ENCODE data around the gene TRIP13.
"Not testable (repeated sequence)": the region's sequence is repeated elsewhere in the genome, so short reads cannot be mapped to it uniquely, and the experiment has no call there.

Gene TRIP13

GRCh38 chr5:939368-939767, 46.7 kb downstream of the TRIP13 start:
- FAIRE-seq: no peak

DNA sequence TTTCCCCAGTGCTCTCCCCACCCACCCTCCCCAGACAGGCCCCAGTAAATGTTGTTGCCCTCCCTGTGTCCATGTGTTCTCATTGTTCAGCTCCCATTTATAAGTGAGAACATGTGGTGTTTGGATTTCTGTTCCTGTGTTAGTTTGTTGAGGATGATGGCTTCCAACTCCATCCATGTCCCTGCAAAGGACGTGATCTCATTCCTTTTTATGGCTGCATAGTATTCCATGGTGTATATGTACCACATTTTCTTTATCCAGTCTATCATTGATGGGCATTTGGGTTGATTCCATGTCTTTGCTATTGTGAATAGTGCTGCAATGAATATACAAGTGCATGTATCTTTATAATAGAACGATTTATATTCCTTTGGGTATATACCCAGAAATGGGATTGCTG, 48.1 kb downstream of the TRIP13 start:
- FAIRE-seq: not testable (repeated sequence)

DNA sequence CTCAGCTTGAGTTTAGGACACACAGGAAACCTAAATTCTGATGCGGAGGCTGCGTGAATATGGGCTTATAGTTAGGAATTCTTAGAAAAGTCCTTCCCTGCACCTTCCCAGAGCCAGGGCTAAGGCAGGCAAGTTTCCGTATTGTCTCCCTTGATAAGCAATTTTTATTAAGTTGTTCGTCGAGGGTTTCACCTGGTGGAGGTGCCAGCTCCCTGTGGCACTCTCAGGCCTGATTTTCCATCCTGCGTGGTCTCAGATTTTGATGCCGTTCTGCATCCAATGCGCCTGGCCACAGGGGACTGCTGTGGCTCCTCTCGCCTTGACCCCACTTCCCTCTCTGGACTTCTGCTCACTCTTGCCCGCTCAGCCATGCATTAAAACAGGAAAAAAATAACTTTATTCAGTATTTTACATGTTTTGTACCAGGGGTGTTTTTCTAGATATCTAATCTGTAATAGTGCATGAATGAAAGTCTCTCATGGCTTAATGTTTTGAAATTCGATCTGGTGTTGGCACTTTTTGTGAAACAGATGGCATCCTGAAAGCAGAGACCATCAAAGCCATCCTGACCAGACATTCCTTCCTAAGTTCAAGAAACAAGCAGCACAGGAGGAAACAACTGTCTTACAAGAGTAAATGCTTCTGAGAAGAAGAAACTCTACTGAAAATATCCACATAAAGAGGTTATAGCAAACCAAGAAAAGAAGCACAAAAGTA, 50.7 kb downstream of the TRIP13 start:
- FAIRE-seq: no peak

GRCh38 chr5:943918-944620, 51.4 kb downstream of the TRIP13 start:
- no peak for FAIRE-seq

DNA sequence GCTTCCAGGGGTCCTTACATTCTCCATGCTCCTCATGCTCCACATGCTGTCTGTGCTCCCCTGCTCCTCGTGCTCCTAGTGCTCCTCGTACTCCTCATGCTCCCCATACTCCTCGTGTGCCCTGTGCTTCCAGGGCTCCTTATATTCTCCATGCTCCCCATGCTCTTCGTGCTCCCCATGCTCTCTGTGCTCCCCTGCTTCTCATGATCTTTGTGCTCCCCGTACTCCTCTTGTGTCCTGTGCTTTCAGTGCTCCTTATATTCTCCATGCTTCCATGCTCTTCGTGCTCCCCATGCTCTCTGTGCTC, 51.9 kb downstream of the TRIP13 start:
- FAIRE-seq: no peak

- no peak for FAIRE-seq
These were observed 52.5 kb downstream of the TRIP13 start for GRCh38 chr5:944992-945685.

GRCh38 chr5:945691-946551, 53.2 kb downstream of the TRIP13 start:
- no peak for FAIRE-seq

DNA sequence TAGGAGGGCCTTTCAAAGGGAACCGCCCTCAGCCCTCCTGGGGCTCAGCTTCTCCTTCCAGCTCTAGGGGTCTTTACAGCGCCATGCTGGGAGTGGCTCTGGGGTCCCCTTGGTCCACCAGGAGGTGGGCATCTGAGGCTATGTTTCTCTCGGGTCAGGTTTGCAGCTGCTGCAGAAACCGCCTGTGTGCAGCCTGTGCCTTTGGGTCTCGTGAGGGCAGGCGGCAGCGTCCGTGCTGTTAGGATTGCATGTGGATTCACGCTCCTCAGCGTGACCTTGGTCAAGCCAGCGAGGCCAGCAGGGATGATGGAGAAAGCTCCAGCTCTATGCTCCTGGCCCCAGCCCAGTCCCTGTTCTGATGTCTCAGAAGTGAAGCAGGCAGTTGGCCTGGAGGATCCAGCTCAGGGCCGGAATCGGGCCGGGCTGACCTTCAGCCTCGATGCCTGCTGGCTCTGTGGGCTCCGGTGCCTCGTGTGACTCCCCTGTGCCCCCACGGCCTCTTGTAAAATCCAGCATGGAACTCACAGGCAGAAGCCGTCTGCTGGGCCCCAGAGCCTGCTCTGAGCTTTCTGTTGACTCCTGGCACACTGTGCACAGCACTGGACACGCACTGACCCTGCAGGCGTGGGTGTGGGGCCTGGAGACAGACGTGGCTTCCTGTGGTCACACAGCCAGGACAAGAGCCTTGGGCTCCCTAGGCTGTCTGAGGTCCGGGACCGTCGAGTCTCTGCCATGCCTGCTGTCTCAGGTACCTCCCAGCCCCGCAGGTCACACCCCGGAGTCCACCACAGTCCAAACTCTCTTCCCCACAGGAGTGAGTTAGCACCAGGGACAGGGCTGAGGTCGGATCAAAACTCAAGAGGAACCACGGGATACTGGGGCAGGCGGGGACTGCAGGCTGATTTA, 54.3 kb downstream of the TRIP13 start:
- FAIRE-seq: no peak

DNA sequence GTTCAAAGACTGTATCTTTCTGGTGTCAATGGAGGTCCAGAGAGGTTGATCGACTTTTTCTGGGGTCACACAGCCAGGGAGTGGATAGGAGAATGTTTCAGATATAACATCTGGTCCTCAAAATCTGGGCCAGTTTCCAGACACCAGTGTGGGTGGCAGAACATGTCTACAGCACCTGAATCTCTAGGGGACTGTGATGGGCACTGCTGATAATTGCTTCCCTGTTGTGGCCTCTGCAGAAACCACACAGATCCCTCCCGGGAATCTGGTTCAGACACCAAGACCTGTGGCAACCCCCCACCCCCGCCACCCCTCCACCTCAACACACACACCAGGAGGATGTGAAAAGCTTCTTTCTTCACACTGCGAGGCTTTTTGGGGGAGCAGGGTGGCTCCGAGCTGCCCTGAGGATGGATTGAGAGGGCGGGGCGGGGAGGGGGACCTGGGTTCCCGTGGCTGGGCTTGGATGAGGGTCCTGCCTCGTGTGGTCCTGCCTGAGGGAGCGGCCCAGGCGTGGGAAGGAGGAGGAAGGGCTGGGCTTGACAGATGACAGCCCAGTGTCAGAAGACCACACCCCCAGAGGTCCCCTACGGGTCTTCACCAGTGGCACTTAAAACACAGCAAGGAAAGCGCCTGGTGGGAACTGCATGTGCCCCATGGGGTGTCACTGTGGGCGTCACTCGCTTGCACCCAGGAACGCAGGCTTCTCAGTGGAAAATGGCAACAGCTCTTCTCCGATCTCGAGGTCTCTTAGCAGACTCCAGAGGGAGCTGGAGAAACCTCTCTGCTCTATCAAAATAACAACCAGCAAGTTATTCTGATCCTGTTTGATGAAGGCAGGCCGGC, 55.2 kb downstream of the TRIP13 start:
- no peak for FAIRE-seq

- no peak for FAIRE-seq
These were observed 56.0 kb downstream of the TRIP13 start for GRCh38 chr5:948472-949274.

DNA sequence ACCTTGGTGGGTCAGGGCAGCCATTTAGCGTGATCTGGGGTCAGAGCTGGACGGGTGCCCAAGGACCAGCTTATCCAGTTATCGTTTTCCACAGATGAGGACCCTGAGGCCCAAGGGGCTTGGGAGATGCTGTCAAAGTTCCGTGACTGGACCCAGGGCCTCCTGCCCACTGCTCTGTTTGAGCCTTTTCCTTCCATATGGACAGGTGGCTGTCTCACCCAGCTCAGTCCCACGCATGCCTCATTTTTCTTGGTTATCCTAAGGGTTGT, 56.5 kb downstream of the TRIP13 start:
- no peak for FAIRE-seq

- no peak for FAIRE-seq
These were observed 57.3 kb downstream of the TRIP13 start for GRCh38 chr5:949815-950560.

- FAIRE-seq: no peak
These were observed 59.4 kb downstream of the TRIP13 start for GRCh38 chr5:951940-952596.

DNA sequence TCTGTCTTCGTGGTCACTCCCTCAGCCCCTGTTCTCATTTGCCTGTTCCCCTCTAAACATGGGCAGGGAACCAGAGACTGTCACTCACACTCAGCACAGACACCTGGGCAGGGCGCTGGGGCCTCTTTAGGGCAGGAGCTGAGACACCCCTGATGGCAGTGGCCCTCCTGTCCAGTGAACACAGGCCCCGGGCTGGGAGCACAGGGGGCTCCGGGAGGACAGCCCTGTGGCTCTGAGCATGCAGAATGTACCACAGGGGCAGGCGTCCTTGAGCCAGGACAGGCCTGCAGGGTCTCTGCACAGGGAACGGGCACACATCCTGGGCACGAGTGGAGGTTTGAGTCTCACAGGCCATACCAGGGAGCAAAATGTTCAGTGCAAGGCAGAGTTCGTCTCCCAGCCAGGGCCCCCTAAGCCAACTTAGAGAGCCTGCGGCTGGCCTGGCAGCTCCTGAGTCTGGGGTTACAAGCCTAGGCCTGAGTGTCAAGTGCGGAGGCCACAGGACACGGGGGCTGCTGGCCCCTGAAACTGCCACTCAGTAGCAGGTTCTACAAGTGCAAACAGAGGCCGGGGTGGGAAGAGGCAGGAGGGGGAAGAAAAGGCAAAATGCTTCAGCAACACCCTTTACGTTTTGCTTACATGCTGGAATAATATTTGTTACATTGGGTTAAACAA, 60.0 kb downstream of the TRIP13 start:
- no peak for FAIRE-seq

DNA sequence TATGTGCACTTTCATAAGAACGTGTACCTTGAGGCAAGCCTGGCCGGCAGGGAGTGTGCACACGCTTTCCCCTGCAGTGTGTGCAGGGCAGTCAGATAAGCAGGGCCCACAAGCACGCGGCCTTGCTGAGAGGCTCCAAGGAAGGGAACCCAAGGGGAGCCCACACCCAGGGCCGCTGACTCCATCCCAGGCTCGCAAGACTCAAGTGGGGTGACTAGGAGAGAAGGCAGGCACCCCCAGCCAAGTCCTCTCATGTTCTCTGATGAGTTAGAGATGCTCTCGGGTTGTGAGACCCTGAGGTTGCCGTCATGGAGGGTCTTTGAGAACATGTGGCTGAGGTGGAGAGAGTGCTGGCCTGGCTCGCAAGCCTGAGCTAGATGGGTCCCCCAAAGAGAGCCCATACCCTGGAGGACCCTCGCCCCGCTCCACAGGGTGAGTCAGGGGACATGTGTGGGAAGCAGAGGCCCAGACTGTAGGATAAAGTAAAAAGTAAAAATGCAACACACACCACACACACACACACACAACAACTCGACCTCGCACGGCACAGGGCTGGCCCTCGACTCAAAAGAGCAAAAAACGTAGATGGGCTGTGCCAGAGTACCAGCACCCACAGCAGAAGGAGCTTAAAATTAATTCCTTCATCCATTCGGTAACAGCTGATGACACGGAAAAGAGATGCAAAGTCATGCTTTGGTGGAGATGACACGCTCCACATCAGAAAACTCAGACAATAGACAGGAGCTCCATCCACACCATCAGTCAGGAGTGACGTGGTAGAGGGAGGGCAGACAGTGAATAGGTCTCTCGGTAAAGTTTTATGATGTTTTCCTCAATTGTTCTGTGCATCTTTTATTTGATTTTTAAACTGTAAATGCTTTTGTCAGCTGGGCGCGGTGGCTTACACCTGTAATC, 61.1 kb downstream of the TRIP13 start:
- no peak for FAIRE-seq

GRCh38 chr5:955886-956761, 63.4 kb downstream of the TRIP13 start:
- FAIRE-seq: no peak

All from colon (tissue), 2 donors.